ENCODE data around the gene POGLUT2.

GRCh38 chr13:102774214-102774568 is 24.6 kb downstream of the POGLUT2 start:
- TF ChIP-seq CTCF (IDR thresholded peaks at IDR 0.05) (no peak), POLR2A (IDR thresholded peaks at IDR 0.05) (no peak)
